ENCODE data around the gene ADIPOR1.
A peak's percentile ranks its signal among the peaks of the same experiment; 100 is the strongest.
"Not testable (repeated sequence)": the region's sequence is repeated elsewhere in the genome, so short reads cannot be mapped to it uniquely, and the experiment has no call there.

ADIPOR1 gene

GRCh38 chr1:202935844-202936243 is 22.3 kb downstream of the ADIPOR1 start:
- no peak for DNase-seq

GRCh38 chr1:202934755-202935154 is 23.4 kb downstream of the ADIPOR1 start:
- no peak for DNase-seq

- DNase-seq: no peak
Observed at GRCh38 chr1:202932476-202932875, 25.6 kb downstream of the ADIPOR1 start.

GRCh38 chr1:202926581-202927491 is 31.3 kb downstream of the ADIPOR1 start, which contains the start of gene KLHL12:
TSS of gene KLHL12 (minus strand) at chr1:202927234. CDS start at chr1:202925162, 2,072 bp downstream.
- peak; percentile 96 for DNase-seq

- no peak for DNase-seq
Observed at GRCh38 chr1:202923533-202923932, 34.6 kb downstream of the ADIPOR1 start.

- no peak for DNase-seq
Observed at GRCh38 chr1:202919615-202920014, 38.5 kb downstream of the ADIPOR1 start.

- no peak for DNase-seq
Observed at GRCh38 chr1:202915146-202915545, 43.0 kb downstream of the ADIPOR1 start.

GRCh38 chr1:202912476-202912875 is 45.6 kb downstream of the ADIPOR1 start:
- not testable (repeated sequence) for DNase-seq

GRCh38 chr1:202909494-202909893 is 48.6 kb downstream of the ADIPOR1 start:
- DNase-seq: no peak

- DNase-seq: no peak
Observed at GRCh38 chr1:202908998-202909397, 49.1 kb downstream of the ADIPOR1 start.

- DNase-seq: no peak
Observed at GRCh38 chr1:202905331-202905730, 52.8 kb downstream of the ADIPOR1 start.

GRCh38 chr1:202903808-202904207 is 54.3 kb downstream of the ADIPOR1 start:
- not testable (repeated sequence) for DNase-seq

- no peak for DNase-seq
Observed at GRCh38 chr1:202901555-202901954, 56.6 kb downstream of the ADIPOR1 start.

GRCh38 chr1:202892501-202892900 is 65.6 kb downstream of the ADIPOR1 start:
- no peak for DNase-seq

Data from CD4-positive, alpha-beta T cell treated with Interleukin-17A for 4 hours (primary cell).